AG04450 (cell line): Measurements from ENCODE around the gene ZBTB20. TPM values are rescaled to one million over a fixed set of nuclear protein-coding genes. Genes with fewer than 3 reads are reported as not detected.

Experiments
- CTCF ChIA-PET: fragments of 300-600, 350-600 bp; formaldehyde crosslinking; extraction: SDS; loops from one replicate; lab custom pipeline; 2022; ENCODE audit warnings: antibody characterized with exemption, inconsistent platforms; lab: Charles Lee
- POLR2A ChIA-PET: fragments of 350-600 bp; formaldehyde crosslinking; extraction: SDS; loops from one replicate; lab custom pipeline; 2021; ENCODE audit warnings: antibody characterized with exemption, inconsistent platforms; lab: Yijun Ruan, JAX
- DNase-seq: peaks from one replicate; pipeline ENCODE4 v3.0.0-alpha.2; 2011; ENCODE audit warnings: low read depth, low spot score
- H3K27ac ChIP-seq: one replicate; pipeline ENCODE4 v1.5.1; 2012; ENCODE audit warnings: low read depth, low read length, control low read depth
- H3K27me3 ChIP-seq: one replicate; pipeline ENCODE4 v1.6.0; 2012; ENCODE audit warnings: low read length; ENCODE audit not compliant: control insufficient read depth, insufficient read depth
- H3K4me3 ChIP-seq: 2 replicates; pipeline ENCODE4 v1.5.1; 2011; ENCODE audit warnings: mild to moderate bottlenecking, low read depth, low read length, control low read depth
- H3K9me3 ChIP-seq: 2 replicates; pipeline ENCODE4 v1.5.1; 2012; ENCODE audit warnings: low read length; ENCODE audit not compliant: control insufficient read depth, insufficient read depth
- polyA plus RNA-seq: library from polyadenylated mRNA; depleted of rRNA; stranded (reverse); fragments of >200 nt; gene quantifications from 2 replicates; pipeline ENCODE4 v1.2.3, GENCODE V29; 2011
- TF ChIP-seq, protein P1 (sequence below): IDR thresholded peaks from 2 replicates; pipeline ENCODE4 v1.5.1; 2011; ENCODE audit warnings: low read depth, low read length, control low read depth, inconsistent platforms

ZBTB20 gene
- polyA plus RNA-seq, 1 experiment = 3.0 TPM

GRCh38 chr3:115099986-115100571 lies 47.0 kb downstream of the ZBTB20 start:
- TF ChIP-seq, protein P1, sequence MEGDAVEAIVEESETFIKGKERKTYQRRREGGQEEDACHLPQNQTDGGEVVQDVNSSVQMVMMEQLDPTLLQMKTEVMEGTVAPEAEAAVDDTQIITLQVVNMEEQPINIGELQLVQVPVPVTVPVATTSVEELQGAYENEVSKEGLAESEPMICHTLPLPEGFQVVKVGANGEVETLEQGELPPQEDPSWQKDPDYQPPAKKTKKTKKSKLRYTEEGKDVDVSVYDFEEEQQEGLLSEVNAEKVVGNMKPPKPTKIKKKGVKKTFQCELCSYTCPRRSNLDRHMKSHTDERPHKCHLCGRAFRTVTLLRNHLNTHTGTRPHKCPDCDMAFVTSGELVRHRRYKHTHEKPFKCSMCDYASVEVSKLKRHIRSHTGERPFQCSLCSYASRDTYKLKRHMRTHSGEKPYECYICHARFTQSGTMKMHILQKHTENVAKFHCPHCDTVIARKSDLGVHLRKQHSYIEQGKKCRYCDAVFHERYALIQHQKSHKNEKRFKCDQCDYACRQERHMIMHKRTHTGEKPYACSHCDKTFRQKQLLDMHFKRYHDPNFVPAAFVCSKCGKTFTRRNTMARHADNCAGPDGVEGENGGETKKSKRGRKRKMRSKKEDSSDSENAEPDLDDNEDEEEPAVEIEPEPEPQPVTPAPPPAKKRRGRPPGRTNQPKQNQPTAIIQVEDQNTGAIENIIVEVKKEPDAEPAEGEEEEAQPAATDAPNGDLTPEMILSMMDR = no peak
- ChIA-PET CTCF (interaction anchor here (0.6 to 3.2 kb wide), 5 partner anchors 8 to 737 kb away, joined by 3 to 18 read pairs (median 4); no protein-coding TSS in a partner anchor), POLR2A (interaction anchor here (0.7 to 2.4 kb wide), 2 partner anchors 47 to 440 kb away, joined by 3 to 10 read pairs; partner anchors contain the start of gene ZBTB20)
- H3K27ac ChIP-seq = peak overlapping the region; percentile 32
- DNase-seq = peak; percentile 33
- H3K4me3 ChIP-seq = peak overlapping the region; percentile 54
- H3K9me3 ChIP-seq = no peaks in the 10 kb centered on the region
- no peaks in the 10 kb centered on the region for H3K27me3 ChIP-seq

GRCh38 chr3:115099134-115099985 lies 47.7 kb downstream of the ZBTB20 start:
- Histone ChIP-seq H3K4me3 (peak overlapping the region; percentile 54), H3K27me3 (no peaks in the 10 kb centered on the region), H3K9me3 (no peaks in the 10 kb centered on the region), H3K27ac (no peak overlapping the region)
- ChIA-PET POLR2A (interaction anchor here (0.6 to 2.4 kb wide), 3 partner anchors 47 to 650 kb away, joined by 3 to 10 read pairs (median 4); partner anchors contain the start of gene ZBTB20), CTCF (interaction anchor here (0.7 to 3.2 kb wide), 4 partner anchors 7 to 736 kb away, joined by 3 to 18 read pairs (median 4); no protein-coding TSS in a partner anchor)
- no peak for DNase-seq
- TF ChIP-seq, protein P1 = no peak

DNA sequence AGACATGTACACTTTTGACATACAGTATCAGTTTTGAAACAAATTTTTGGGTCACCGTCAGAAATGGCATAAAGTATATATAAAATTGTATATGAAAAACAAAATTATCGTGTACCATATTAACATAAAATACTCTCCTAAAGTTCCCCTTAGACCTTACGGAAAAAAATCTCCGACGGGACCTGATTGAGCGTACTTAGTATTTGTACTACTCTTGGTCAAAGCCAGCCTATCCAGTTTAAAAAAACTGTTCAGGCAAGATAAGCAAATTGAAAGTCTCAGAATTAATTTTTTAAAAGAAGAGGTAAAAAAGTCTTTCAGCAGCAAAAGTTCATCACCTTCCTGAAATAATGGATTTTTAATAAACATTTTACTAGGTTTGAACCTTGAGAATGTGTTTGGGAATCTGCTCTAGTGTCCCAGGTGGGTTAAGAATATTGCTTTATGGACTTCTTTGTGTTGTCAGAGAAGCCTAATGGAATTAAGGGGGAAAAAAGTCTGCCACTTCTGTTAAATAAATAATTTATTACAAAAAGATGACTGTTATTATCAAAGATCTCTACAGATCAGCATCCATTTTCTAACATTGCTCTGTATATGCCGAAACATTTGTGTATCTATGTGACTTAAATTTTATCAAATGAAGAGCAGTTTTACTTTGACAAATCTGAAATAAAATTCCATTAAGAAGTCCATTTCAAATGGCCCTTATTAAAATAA lies 48.6 kb downstream of the ZBTB20 start:
- Histone ChIP-seq H3K4me3 (no peak overlapping the region), H3K9me3 (no peaks in the 10 kb centered on the region), H3K27ac (no peak overlapping the region), H3K27me3 (no peaks in the 10 kb centered on the region)
- ChIA-PET CTCF (no interaction called here), POLR2A (interaction anchor here (2.4 kb wide), 1 partner anchor 48 kb away, joined by 10 read pairs; the partner anchor contains the start of gene ZBTB20)
- DNase-seq = no peak
- TF ChIP-seq, protein P1 = no peak

DNA sequence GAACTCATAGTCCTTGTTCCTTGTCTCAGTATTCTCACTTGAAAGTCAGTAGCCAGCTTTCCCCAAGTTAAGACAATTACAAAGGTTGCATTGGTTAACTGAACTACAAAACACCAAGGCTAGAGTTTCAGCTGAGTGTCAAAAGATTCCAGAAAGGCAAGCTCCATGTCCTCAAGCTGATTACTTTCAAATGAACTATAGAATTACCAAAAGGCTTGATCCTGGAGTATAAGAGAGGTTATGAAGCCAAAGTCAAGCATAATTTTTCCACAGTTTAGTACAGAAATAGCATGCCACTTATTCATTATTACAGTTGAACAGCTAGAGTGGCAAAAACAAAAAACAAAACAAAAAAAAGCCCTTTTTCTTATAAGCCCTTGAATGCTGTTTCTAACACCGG lies 51.9 kb downstream of the ZBTB20 start:
- Histone ChIP-seq H3K27me3 (no peaks in the 10 kb centered on the region), H3K27ac (no peak overlapping the region), H3K4me3 (no peak overlapping the region), H3K9me3 (no peaks in the 10 kb centered on the region)
- TF ChIP-seq, protein P1 = no peak
- POLR2A ChIA-PET = no interaction called here
- no peak for DNase-seq
- CTCF ChIA-PET = interaction anchor here (0.6 to 1.6 kb wide), 5 partner anchors 10 to 712 kb away, joined by 3 to 8 read pairs (median 4); no protein-coding TSS in a partner anchor
